PC-3 (cell line): ENCODE data around the gene ZNF322. TPM values are rescaled to one million over a fixed set of nuclear protein-coding genes. Genes with fewer than 3 reads are reported as not detected.

Experiments
- ATAC-seq: fragments of 200-7000 bp; cut with Tn5 transposase; 2 replicates; pipeline ENCODE4 v1.9.1; 2020; ENCODE audit warnings: mild to moderate bottlenecking, moderate library complexity
- BruUV-seq: library from RNA; stranded (reverse); fragments of 400-500 nt; replicated peaks from 2 replicates; lab custom pipeline; 2021; lab: Mats Ljungman, UMichigan
- CTCF ChIA-PET: fragments of 300-600 bp; sonication (Branson Sonifier 250); formaldehyde crosslinking; loops from one replicate; lab custom pipeline; 2022; ENCODE audit warnings: antibody characterized with exemption; lab: Charles Lee
- POLR2A ChIA-PET: fragments of 300-600 bp; sonication (Branson Sonifier 250); formaldehyde crosslinking; loops from one replicate; lab custom pipeline; 2022; ENCODE audit warnings: antibody characterized with exemption; ENCODE audit not compliant: unreplicated experiment; lab: Charles Lee
- DNase-seq: peaks from one replicate; pipeline ENCODE4 v3.0.0-alpha.2; 2015
- H2AFZ ChIP-seq: fragments of 300-600 bp; sonication (generic); 2 replicates; pipeline ENCODE4 v1.6.0; 2016; ENCODE audit warnings: antibody characterized with exemption, low read length
- H3F3A ChIP-seq: fragments of 300-600 bp; sonication (generic); one replicate; pipeline ENCODE4 v1.6.0; 2017; ENCODE audit warnings: antibody characterized with exemption, low read length, control low read depth, mild to moderate bottlenecking; ENCODE audit not compliant: unreplicated experiment
- H3K27ac ChIP-seq: fragments of 300-600 bp; sonication (generic); 2 replicates; pipeline ENCODE4 v1.5.1; 2016; ENCODE audit warnings: mild to moderate bottlenecking, low read length
- H3K27me3 ChIP-seq: fragments of 300-600 bp; sonication (generic); 2 replicates; pipeline ENCODE4 v1.6.1; 2016; ENCODE audit warnings: low read length, mixed read lengths
- H3K36me3 ChIP-seq: fragments of 300-600 bp; sonication (generic); 2 replicates; pipeline ENCODE4 v1.6.1; 2016; ENCODE audit warnings: low read depth, mixed run types, low read length, mixed read lengths
- H3K4me1 ChIP-seq: fragments of 300-600 bp; sonication (generic); 2 replicates; pipeline ENCODE4 v1.5.1; 2016; ENCODE audit warnings: low read length; ENCODE audit not compliant: insufficient read depth
- H3K4me2 ChIP-seq: fragments of 300-600 bp; sonication (generic); 2 replicates; pipeline ENCODE4 v1.6.0; 2016; ENCODE audit warnings: low read length
- H3K4me3 ChIP-seq: fragments of 300-600 bp; sonication (generic); 2 replicates; pipeline ENCODE4 v1.5.1; 2016; ENCODE audit warnings: mild to moderate bottlenecking, low read length, mixed read lengths
- H3K79me2 ChIP-seq: fragments of 300-600 bp; sonication (generic); 2 replicates; pipeline ENCODE4 v1.6.1; 2017; ENCODE audit warnings: low read length, mixed read lengths
- H3K9ac ChIP-seq: fragments of 300-600 bp; sonication (generic); 2 replicates; pipeline ENCODE4 v1.6.0; 2016; ENCODE audit warnings: mild to moderate bottlenecking, low read length
- H3K9me2 ChIP-seq: fragments of 300-600 bp; sonication (generic); replicated peaks from 2 replicates; pipeline ENCODE4 v1.6.1; 2016; ENCODE audit warnings: mixed run types, low read length, mixed read lengths
- H3K9me3 ChIP-seq: fragments of 300-600 bp; sonication (generic); 2 replicates; pipeline ENCODE4 v1.6.1; 2016; ENCODE audit warnings: low read length, mixed read lengths
- H4K20me1 ChIP-seq: fragments of 300-600 bp; sonication (generic); 2 replicates; pipeline ENCODE4 v1.6.1; 2016; ENCODE audit warnings: low read length, mixed read lengths
- EZH2 ChIP-seq: fragments of 300-600 bp; sonication (generic); IDR thresholded peaks from one replicate; pipeline ENCODE4 v1.6.1; 2017; ENCODE audit warnings: antibody characterized with exemption, mild to moderate bottlenecking, low read length; ENCODE audit not compliant: unreplicated experiment
- EZH2phosphoT487 ChIP-seq: fragments of 300-600 bp; sonication (generic); IDR thresholded peaks from 2 replicates; pipeline ENCODE4 v1.6.1; 2018; ENCODE audit warnings: mild to moderate bottlenecking, antibody characterized with exemption, low read length, borderline replicate concordance
- intact Hi-C: fragments of 100-400 bp; cut with micrococcal nuclease; formaldehyde crosslinking; loops from 2 replicates; pipeline ENCODE4 v1.9.0; 2023
- total RNA-seq: library from RNA; depleted of rRNA; stranded (reverse); fragments of >200 nt; gene quantifications from 2 replicates; pipeline ENCODE4 v1.2.3, GENCODE V29; 2014
- TF ChIP-seq, protein P1 (sequence below): fragments of 300-600 bp; sonication (generic); conservative IDR thresholded peaks from 2 replicates; pipeline ENCODE4 v1.5.1; 2017; ENCODE audit warnings: antibody characterized with exemption, low read depth, mild to moderate bottlenecking, low read length

Gene ZNF322
- total RNA-seq, 1 experiment from 2014 or later: 15.7 TPM

DNA sequence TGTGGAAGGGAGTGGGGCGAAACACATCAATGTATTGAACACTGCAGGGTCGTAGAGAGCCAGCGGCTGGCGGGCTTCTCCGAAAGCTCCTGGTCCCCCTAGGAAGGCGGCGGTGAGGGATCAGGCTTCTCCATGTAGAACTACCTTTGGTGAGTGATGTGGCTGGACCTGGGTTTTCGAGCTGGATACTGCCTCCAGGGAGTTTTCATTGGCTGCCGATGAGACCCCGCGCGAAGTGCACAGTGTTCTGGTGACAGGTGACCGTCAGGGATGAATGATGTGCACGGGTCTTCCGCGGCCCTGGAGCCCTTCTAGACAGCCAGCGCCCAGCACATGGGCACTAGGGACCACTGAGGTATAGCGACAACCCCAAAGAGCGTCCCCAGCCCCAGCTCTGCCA, 46.3 kb downstream of the ZNF322 start:
- TF ChIP-seq EZH2phosphoT487 (no peak), EZH2 (no peak)
- Histone ChIP-seq H2AFZ (no peak overlapping the region), H3K9ac (no peak overlapping the region), H3F3A (no peaks in the 10 kb centered on the region), H3K9me2 (no peaks in the 10 kb centered on the region), H3K4me2 (no peak overlapping the region), H3K4me1 (peaks cover under 1% of the 10 kb centered on the region; the same call in 1 of the 2 replicates), H3K27ac (no peak overlapping the region), H3K9me3 (0 out of 2 replicates have a peak, but pooled peaks cover 3% of the 10 kb centered on the region), H3K36me3 (no peaks in the 10 kb centered on the region), H4K20me1 (no peaks in the 10 kb centered on the region), H3K79me2 (no peaks in the 10 kb centered on the region), H3K27me3 (no peaks in the 10 kb centered on the region), H3K4me3 (no peak overlapping the region)
- POLR2A ChIA-PET: no interaction called here
- intact Hi-C loops: no loop called here
- CTCF ChIA-PET: no interaction called here
- DNase-seq (no peak), ATAC-seq (no peak)
- no TSS peak for BruUV-seq

DNA sequence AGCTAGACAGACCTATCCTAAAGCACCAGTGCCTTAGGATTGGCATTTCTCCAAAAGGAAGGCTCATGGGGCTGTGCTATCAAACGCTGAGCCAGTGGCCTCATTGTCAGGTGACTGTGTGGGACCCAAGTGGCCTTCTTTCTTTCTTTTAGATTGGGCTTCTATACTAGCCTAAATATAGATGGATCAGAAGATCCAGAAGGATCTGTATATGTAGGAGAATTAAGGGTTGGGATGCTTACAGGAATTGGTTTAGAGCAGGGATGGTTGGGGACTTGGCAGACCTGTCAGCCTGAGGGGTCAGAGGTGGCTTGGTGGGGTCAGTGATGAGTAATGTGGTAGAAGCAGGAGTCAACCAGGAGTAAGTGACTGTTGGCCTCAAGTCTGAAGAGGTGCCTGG, 47.9 kb downstream of the ZNF322 start:
- no peak overlapping the region for H3K4me3 ChIP-seq
- no peaks in the 10 kb centered on the region for H3K27me3 ChIP-seq
- no peak overlapping the region for H3K4me2 ChIP-seq
- H3K9me2 ChIP-seq: no peaks in the 10 kb centered on the region
- BruUV-seq: no TSS peak
- H3F3A ChIP-seq: no peaks in the 10 kb centered on the region
- no peak for DNase-seq
- no peak overlapping the region for H3K9ac ChIP-seq
- ChIA-PET CTCF (no interaction called here), POLR2A (no interaction called here)
- TF ChIP-seq, protein P1, sequence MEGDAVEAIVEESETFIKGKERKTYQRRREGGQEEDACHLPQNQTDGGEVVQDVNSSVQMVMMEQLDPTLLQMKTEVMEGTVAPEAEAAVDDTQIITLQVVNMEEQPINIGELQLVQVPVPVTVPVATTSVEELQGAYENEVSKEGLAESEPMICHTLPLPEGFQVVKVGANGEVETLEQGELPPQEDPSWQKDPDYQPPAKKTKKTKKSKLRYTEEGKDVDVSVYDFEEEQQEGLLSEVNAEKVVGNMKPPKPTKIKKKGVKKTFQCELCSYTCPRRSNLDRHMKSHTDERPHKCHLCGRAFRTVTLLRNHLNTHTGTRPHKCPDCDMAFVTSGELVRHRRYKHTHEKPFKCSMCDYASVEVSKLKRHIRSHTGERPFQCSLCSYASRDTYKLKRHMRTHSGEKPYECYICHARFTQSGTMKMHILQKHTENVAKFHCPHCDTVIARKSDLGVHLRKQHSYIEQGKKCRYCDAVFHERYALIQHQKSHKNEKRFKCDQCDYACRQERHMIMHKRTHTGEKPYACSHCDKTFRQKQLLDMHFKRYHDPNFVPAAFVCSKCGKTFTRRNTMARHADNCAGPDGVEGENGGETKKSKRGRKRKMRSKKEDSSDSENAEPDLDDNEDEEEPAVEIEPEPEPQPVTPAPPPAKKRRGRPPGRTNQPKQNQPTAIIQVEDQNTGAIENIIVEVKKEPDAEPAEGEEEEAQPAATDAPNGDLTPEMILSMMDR: no peak
- TF ChIP-seq EZH2phosphoT487 (no peak), EZH2 (no peak)
- H3K79me2 ChIP-seq: no peaks in the 10 kb centered on the region
- H4K20me1 ChIP-seq: no peaks in the 10 kb centered on the region
- no peak overlapping the region for H3K27ac ChIP-seq
- intact Hi-C loops: no loop called here
- peaks cover 5% of the 10 kb centered on the region for H3K4me1 ChIP-seq
- H3K9me3 ChIP-seq: no peaks in the 10 kb centered on the region
- H3K36me3 ChIP-seq: no peaks in the 10 kb centered on the region
- H2AFZ ChIP-seq: no peak overlapping the region
- ATAC-seq: no peak

DNA sequence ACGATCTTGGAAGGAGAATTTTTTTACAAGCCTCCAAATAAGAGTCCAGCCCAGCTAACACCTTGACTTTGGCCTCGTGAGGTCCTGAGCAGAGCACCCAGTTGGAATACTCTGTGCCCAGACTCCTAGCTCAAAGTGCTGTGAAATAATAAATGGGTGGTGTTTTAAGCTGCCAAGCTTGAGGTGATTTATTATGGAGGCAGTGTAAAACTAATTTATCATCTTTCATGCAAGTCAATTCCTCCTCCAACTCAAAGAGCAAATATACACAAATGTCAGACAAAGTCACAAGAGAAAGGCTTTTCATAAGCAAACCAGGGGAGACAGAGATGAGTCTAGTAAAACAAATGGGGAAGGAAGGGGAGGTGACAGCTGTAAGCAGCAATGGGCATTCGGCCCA, 50.1 kb downstream of the ZNF322 start:
- no peak overlapping the region for H3K9ac ChIP-seq
- H3K4me3 ChIP-seq: no peak overlapping the region
- no peak overlapping the region for H2AFZ ChIP-seq
- TF ChIP-seq EZH2phosphoT487: no peak
- TF ChIP-seq EZH2: no peak
- TF ChIP-seq, protein P1: no peak
- H3K79me2 ChIP-seq: no peaks in the 10 kb centered on the region
- peaks cover 5% of the 10 kb centered on the region for H3K4me1 ChIP-seq
- no peaks in the 10 kb centered on the region for H3F3A ChIP-seq
- no TSS peak for BruUV-seq
- no peaks in the 10 kb centered on the region for H3K36me3 ChIP-seq
- H4K20me1 ChIP-seq: no peaks in the 10 kb centered on the region
- intact Hi-C loops: no loop called here
- H3K27me3 ChIP-seq: no peaks in the 10 kb centered on the region
- ChIA-PET CTCF (no interaction called here), POLR2A (no interaction called here)
- H3K9me2 ChIP-seq: no peaks in the 10 kb centered on the region
- no peaks in the 10 kb centered on the region for H3K9me3 ChIP-seq
- DNase-seq: no peak
- ATAC-seq: no peak
- H3K4me2 ChIP-seq: no peak overlapping the region
- no peak overlapping the region for H3K27ac ChIP-seq
